ENCODE data around the gene LMX1B. TPM values are rescaled to one million over a fixed set of nuclear protein-coding genes. Genes with fewer than 3 reads are reported as not detected.

The LMX1B gene
- total RNA-seq, 2 donors from 2014 or later = 0.74 to 1.3 TPM

DNA sequence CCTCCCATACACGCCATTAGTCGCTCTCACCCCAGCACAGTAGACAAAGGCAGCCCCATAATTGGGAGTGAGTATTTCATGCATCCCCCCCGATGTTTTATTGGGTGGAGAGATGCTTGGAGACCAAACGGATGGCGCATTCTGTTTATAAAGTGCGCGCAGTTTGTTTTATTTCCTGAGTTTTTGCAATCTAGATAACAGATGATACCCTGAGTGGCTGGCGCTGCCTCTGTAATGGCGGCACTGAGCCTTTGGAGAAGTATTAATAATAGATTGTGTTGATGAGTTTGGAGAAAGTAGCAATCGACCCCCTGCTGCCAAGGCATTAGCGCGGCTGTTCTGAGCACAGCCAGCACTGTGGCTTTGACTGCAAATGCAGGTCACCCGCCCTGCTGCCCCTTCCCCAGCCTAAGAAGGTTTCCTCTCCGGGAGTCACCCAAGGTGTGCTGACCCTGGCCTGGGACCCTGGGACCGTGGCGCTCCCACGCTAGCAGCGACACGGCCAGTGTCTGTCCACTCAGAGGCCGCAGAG is 74.3 kb downstream of the LMX1B start:
- H3K27ac ChIP-seq = no peak overlapping the region
- H3K9me3 ChIP-seq = no peaks in the 10 kb centered on the region
- H3K4me1 ChIP-seq = peaks cover 0 to 6% of the 10 kb centered on the region in 2 donors
- H3K4me3 ChIP-seq = no peak overlapping the region
- DNase-seq (ENCODE audit: low spot score) = no peak
- no peak for TF ChIP-seq CTCF (IDR thresholded peaks at IDR 0.05)
- H3K27me3 ChIP-seq = peaks cover 0 to 5% of the 10 kb centered on the region in 2 donors
- no peaks in the 10 kb centered on the region for H3K36me3 ChIP-seq

DNA sequence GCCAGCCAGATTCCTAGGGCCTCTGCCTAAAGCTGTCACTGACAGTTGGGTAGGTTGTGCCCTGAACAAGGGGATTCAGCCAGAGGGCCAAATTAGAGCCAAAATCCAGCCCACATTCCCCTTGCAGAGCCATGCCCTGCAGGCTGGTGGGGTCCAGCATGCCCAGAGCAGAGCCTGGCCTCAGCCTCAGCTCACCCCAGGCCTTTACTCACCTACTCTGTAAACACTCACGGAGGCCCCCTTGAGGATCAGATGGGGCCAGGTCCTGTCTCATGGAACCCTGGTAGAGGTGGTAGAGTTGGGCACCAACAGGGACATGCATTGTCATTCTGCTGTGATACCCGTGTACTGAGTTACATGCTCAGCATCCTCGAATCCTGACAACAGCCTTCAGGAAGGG is 74.9 kb downstream of the LMX1B start:
- peaks cover 0 to 2% of the 10 kb centered on the region in 2 donors for H3K4me1 ChIP-seq
- H3K27ac ChIP-seq = no peak overlapping the region
- no peak overlapping the region for H3K4me3 ChIP-seq
- no peak for TF ChIP-seq CTCF (IDR thresholded peaks at IDR 0.05)
- peaks cover 0 to 5% of the 10 kb centered on the region in 2 donors for H3K27me3 ChIP-seq
- H3K36me3 ChIP-seq = no peaks in the 10 kb centered on the region
- no peaks in the 10 kb centered on the region for H3K9me3 ChIP-seq
- no peak for DNase-seq (ENCODE audit: low spot score)

DNA sequence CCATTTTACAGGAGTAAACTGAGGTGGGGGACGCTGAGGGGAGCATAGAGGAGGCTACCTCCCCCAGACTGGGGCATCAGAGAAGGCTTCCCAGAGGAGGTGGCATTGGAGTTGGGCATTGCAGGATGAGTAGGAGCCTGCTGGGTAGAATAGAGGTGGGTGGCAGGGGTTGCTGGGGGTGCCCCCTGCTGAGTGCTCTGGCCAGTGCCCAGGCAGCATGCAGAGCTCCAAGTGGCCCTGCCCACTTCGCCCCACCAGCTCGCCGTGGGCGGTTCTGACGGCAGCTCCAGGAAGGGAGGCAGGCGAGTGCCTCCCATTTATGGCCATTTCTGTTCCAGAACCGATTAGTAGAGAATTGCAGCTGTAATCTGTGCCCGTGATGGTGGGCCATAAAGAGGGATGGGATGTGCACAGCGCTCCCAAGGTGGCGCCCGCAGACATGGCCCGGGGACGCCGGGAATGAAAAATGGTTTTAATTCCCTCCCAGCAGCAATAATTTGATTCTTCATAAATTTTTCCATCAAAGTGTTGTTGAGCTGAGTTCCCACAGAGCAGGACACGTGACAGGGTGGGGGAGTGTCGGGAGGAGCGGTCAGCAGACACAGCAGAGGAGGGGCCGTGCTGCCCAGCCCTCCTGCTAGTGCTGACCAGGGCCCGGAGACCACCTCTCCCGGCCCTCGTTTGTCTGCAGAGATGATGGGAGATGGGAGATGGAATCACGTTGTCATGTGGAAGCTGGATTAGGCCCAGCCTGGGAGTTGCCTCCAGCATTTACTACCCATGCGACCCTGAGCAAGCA is 75.5 kb downstream of the LMX1B start:
- Histone ChIP-seq H3K27me3 (peaks cover 0 to 5% of the 10 kb centered on the region in 2 donors), H3K4me1 (no peaks in the 10 kb centered on the region), H3K9me3 (no peaks in the 10 kb centered on the region), H3K4me3 (no peak overlapping the region), H3K27ac (no peak overlapping the region), H3K36me3 (no peaks in the 10 kb centered on the region)
- TF ChIP-seq CTCF (IDR thresholded peaks at IDR 0.05) = no peak
- DNase-seq (ENCODE audit: low spot score) = no peak

DNA sequence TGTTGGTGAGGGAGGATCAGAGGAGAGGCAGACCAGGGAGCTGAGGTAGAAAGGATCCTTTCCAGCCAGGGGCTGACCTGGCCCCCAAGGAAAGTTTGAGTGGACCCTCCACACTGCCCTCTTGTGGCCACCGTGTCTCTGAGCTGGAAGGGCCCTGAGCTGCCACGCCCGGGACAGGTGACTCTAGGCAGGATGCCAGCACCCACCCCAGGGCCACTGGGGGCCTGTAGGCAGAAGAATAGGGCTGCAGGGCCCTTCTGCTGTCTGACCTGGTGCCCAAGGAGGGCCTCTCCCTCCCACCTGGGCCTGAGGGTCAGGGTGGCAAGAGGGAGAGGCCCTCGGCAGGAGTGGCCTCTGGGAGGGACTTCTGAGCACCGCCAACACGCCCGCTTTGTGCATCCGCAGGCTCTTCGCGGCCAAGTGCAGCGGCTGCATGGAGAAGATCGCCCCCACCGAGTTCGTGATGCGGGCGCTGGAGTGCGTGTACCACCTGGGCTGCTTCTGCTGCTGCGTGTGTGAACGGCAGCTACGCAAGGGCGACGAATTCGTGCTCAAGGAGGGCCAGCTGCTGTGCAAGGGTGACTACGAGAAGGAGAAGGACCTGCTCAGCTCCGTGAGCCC is 76.8 kb downstream of the LMX1B start:
- H3K27me3 ChIP-seq = peaks cover 0 to 5% of the 10 kb centered on the region in 2 donors
- H3K9me3 ChIP-seq = no peaks in the 10 kb centered on the region
- H3K4me3 ChIP-seq = no peak overlapping the region
- no peak overlapping the region for H3K27ac ChIP-seq
- no peak for DNase-seq (ENCODE audit: low spot score)
- no peaks in the 10 kb centered on the region for H3K4me1 ChIP-seq
- H3K36me3 ChIP-seq = no peaks in the 10 kb centered on the region
- TF ChIP-seq CTCF (IDR thresholded peaks at IDR 0.05) = peak; percentile 39 to 78

GRCh38 chr9:126692041-126692758 is 78.5 kb downstream of the LMX1B start:
- H3K4me1 ChIP-seq = no peaks in the 10 kb centered on the region
- no peak for TF ChIP-seq CTCF (IDR thresholded peaks at IDR 0.05)
- no peaks in the 10 kb centered on the region for H3K36me3 ChIP-seq
- peaks cover 0 to 5% of the 10 kb centered on the region in 2 donors for H3K27me3 ChIP-seq
- no peaks in the 10 kb centered on the region for H3K9me3 ChIP-seq
- H3K27ac ChIP-seq = no peak overlapping the region
- no peak for DNase-seq (ENCODE audit: low spot score)
- H3K4me3 ChIP-seq = no peak overlapping the region

All from right atrium auricular region (tissue), 2 donors.